DOHH2 (cell line): Measurements from ENCODE around the gene CABCOCO1.

Experiments used
- H3F3A ChIP-seq: fragments of 200-600 bp; sonication (generic), shearing (Covaris generic); 2 replicates; pipeline ENCODE4 v1.6.0; 2016; ENCODE audit warnings: antibody characterized with exemption, mild to moderate bottlenecking; ENCODE audit not compliant: control insufficient read depth, insufficient read depth
- H3K27ac ChIP-seq: fragments of 200-600 bp; sonication (generic); 2 replicates; pipeline ENCODE4 v1.5.1; 2014; ENCODE audit warnings: low read depth, mild to moderate bottlenecking, low read length, moderate library complexity
- H3K27me3 ChIP-seq: fragments of 200-600 bp; sonication (generic); 2 replicates; pipeline ENCODE4 v1.6.1; 2014; ENCODE audit warnings: mild to moderate bottlenecking, low read length, mixed read lengths; ENCODE audit not compliant: control insufficient read depth
- H3K36me3 ChIP-seq: fragments of 200-600 bp; sonication (generic); 2 replicates; pipeline ENCODE4 v1.6.1; 2014; ENCODE audit warnings: mild to moderate bottlenecking, low read length, moderate library complexity, mixed read lengths; ENCODE audit not compliant: control insufficient read depth
- H3K4me1 ChIP-seq: fragments of 200-600 bp; sonication (generic); 2 replicates; pipeline ENCODE4 v1.6.1; 2014; ENCODE audit warnings: mild to moderate bottlenecking, low read length, mixed read lengths; ENCODE audit not compliant: control insufficient read depth
- H3K4me2 ChIP-seq: fragments of 200-600 bp; sonication (generic); 2 replicates; pipeline ENCODE4 v1.6.0; 2014; ENCODE audit warnings: mild to moderate bottlenecking, low read length, moderate library complexity
- H3K4me3 ChIP-seq: fragments of 200-600 bp; sonication (generic); 2 replicates; pipeline ENCODE4 v1.5.1; 2014; ENCODE audit warnings: mild to moderate bottlenecking, low read length, mixed read lengths
- H3K79me2 ChIP-seq: fragments of 200-600 bp; sonication (generic); 2 replicates; pipeline ENCODE4 v1.6.1; 2014; ENCODE audit warnings: mild to moderate bottlenecking, low read length, mixed read lengths; ENCODE audit not compliant: control insufficient read depth
- H3K9me2 ChIP-seq: fragments of 200-600 bp; sonication (generic); replicated peaks from 2 replicates; pipeline ENCODE4 v1.6.1; 2014; ENCODE audit warnings: mild to moderate bottlenecking, low read length, mixed read lengths; ENCODE audit not compliant: control insufficient read depth
- H3K9me3 ChIP-seq: fragments of 200-600 bp; sonication (generic); 2 replicates; pipeline ENCODE4 v1.6.1; 2014; ENCODE audit warnings: antibody characterized with exemption, low read length, mixed read lengths; ENCODE audit not compliant: control insufficient read depth, insufficient read depth
- H4K20me1 ChIP-seq: fragments of 200-600 bp; sonication (generic); 2 replicates; pipeline ENCODE4 v1.6.0; 2014; ENCODE audit warnings: low read depth, mild to moderate bottlenecking, antibody characterized with exemption, low read length, moderate library complexity; ENCODE audit not compliant: control insufficient read depth, insufficient read depth
- CTCF ChIP-seq: fragments of 200-600 bp; sonication (generic); IDR thresholded peaks from one replicate; pipeline ENCODE4 v1.5.1; 2014; ENCODE audit warnings: antibody characterized with exemption, mild to moderate bottlenecking, low read depth, low read length; ENCODE audit not compliant: poor library complexity, severe bottlenecking
- EZH2phosphoT487 ChIP-seq: fragments of 200-600 bp; sonication (generic); IDR thresholded peaks from 2 replicates; pipeline ENCODE4 v1.6.1; 2017; ENCODE audit warnings: borderline replicate concordance, mild to moderate bottlenecking, antibody characterized with exemption, low read length, moderate library complexity, mixed read lengths

CABCOCO1 gene

GRCh38 chr10:61785473-61786105 is 122.9 kb downstream of the CABCOCO1 start:
- no peak overlapping the region for H3K4me2 ChIP-seq
- H3K4me1 ChIP-seq = no peaks in the 10 kb centered on the region
- H3K27ac ChIP-seq = no peak overlapping the region

GRCh38 chr10:61786728-61787127 is 124.0 kb downstream of the CABCOCO1 start:
- H3K4me1 ChIP-seq = no peaks in the 10 kb centered on the region
- no peak overlapping the region for H3K27ac ChIP-seq
- no peaks in the 10 kb centered on the region for H3K9me3 ChIP-seq
- H4K20me1 ChIP-seq = no peaks in the 10 kb centered on the region
- no peaks in the 10 kb centered on the region for H3F3A ChIP-seq
- no peaks in the 10 kb centered on the region; the same call in 1 of the 2 replicates for H3K9me2 ChIP-seq
- H3K79me2 ChIP-seq = no peaks in the 10 kb centered on the region
- H3K27me3 ChIP-seq = no peaks in the 10 kb centered on the region
- no peak overlapping the region for H3K4me2 ChIP-seq
- H3K4me3 ChIP-seq = no peak overlapping the region
- TF ChIP-seq EZH2phosphoT487 = no peak
- no peak for TF ChIP-seq CTCF
- no peaks in the 10 kb centered on the region for H3K36me3 ChIP-seq

More at GRCh38 chr10:61785473-61786105, 122.9 kb downstream of the CABCOCO1 start:
- Histone ChIP-seq H3K9me2 (no peaks in the 10 kb centered on the region), H3K9me3 (no peaks in the 10 kb centered on the region), H3K27me3 (no peaks in the 10 kb centered on the region), H3F3A (no peaks in the 10 kb centered on the region), H4K20me1 (no peaks in the 10 kb centered on the region), H3K79me2 (no peaks in the 10 kb centered on the region), H3K4me3 (no peak overlapping the region), H3K36me3 (no peaks in the 10 kb centered on the region)
- TF ChIP-seq CTCF (no peak), EZH2phosphoT487 (no peak)

GRCh38 chr10:61787170-61787569 is 124.4 kb downstream of the CABCOCO1 start:
- Histone ChIP-seq H3K4me3 (no peak overlapping the region), H3K4me2 (no peak overlapping the region), H3K27ac (no peak overlapping the region), H3K27me3 (no peaks in the 10 kb centered on the region), H3K9me3 (no peaks in the 10 kb centered on the region), H3K79me2 (no peaks in the 10 kb centered on the region), H3K36me3 (no peaks in the 10 kb centered on the region), H3F3A (no peaks in the 10 kb centered on the region), H3K9me2 (no peaks in the 10 kb centered on the region; the same call in 1 of the 2 replicates), H4K20me1 (no peaks in the 10 kb centered on the region), H3K4me1 (no peaks in the 10 kb centered on the region)
- TF ChIP-seq CTCF = no peak
- no peak for TF ChIP-seq EZH2phosphoT487
